ENCODE data around the gene ADAM12. TPM values are rescaled to one million over a fixed set of nuclear protein-coding genes. Genes with fewer than 3 reads are reported as not detected.
A peak's percentile ranks its signal among the peaks of the same experiment; 100 is the strongest.

The ADAM12 gene
- total RNA-seq, 1 donor from 2014 or later = 82.4 TPM

DNA sequence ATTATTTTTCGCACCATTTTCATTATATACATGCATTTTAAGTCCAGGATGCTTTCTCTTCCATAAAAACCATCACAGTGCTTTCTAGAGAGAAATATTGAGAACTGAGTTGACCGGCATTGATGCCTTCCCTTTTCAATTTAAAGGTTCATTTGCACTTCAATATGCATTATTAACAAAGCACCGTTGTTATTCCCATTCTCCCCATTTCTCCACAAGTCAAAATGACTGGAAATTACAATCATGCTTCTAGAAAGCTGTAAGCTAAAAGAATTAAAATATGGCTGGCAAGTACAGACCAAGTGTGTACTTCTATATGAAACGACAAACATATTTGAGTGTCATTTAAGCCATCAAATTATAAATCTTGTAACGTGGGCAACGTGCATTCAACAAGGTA, 272.4 kb downstream of the ADAM12 start:
- no peaks in the 10 kb centered on the region for H3K27me3 Mint-ChIP-seq (ENCODE audit: low read depth)
- peaks cover 10% of the 10 kb centered on the region for H3K9me3 Mint-ChIP-seq
- peaks cover 27% of the 10 kb centered on the region for H3K4me1 Mint-ChIP-seq
- H3K36me3 Mint-ChIP-seq (ENCODE audit: low read depth) = peaks cover 26% of the 10 kb centered on the region
- H3K27ac Mint-ChIP-seq (ENCODE audit: unreplicated experiment) = no peak overlapping the region
- no peak for DNase-seq (ENCODE audit: low read depth, low spot score)
- TF ChIP-seq, protein P1, sequence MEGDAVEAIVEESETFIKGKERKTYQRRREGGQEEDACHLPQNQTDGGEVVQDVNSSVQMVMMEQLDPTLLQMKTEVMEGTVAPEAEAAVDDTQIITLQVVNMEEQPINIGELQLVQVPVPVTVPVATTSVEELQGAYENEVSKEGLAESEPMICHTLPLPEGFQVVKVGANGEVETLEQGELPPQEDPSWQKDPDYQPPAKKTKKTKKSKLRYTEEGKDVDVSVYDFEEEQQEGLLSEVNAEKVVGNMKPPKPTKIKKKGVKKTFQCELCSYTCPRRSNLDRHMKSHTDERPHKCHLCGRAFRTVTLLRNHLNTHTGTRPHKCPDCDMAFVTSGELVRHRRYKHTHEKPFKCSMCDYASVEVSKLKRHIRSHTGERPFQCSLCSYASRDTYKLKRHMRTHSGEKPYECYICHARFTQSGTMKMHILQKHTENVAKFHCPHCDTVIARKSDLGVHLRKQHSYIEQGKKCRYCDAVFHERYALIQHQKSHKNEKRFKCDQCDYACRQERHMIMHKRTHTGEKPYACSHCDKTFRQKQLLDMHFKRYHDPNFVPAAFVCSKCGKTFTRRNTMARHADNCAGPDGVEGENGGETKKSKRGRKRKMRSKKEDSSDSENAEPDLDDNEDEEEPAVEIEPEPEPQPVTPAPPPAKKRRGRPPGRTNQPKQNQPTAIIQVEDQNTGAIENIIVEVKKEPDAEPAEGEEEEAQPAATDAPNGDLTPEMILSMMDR (conservative IDR thresholded peaks at IDR 0.05) = no peak
- no peak overlapping the region for H3K4me3 Mint-ChIP-seq

DNA sequence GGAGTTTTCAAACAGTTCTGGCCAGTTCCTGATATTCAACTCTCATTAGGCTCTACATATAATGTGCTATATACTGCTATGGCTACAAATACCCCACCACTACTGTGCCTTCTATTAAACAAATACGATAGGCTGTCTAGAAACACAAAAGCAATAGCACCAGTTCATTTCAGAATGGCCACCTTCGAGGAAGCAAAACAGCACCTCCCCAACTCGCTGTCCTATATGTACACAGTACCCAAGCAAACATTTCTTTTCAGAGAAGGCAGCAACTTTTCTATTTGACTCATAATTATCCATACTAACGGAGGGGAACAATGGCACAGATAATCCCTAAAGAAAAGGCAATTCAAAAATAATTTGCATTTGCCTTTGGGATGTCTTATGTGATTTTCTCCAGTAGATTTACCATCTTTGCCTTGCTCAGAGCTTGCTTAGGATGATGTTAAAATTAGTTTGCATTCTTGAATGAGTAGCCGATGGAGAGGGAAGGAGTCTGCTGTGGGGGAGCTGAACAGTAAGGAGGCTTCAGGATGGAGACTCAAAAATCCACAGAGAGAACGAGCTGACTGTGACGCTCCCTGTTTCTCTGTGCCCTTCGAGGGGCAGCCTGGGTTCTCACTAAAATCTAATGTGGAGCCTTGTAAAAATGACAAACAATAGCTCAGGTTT, 273.3 kb downstream of the ADAM12 start:
- no peak for DNase-seq (ENCODE audit: low read depth, low spot score)
- TF ChIP-seq, protein P1 (conservative IDR thresholded peaks at IDR 0.05) = no peak
- Mint-ChIP-seq H3K27me3 (ENCODE audit: low read depth) (no peaks in the 10 kb centered on the region), H3K9me3 (peaks cover 7% of the 10 kb centered on the region), H3K36me3 (ENCODE audit: low read depth) (peaks cover 26% of the 10 kb centered on the region), H3K4me1 (peaks cover 35% of the 10 kb centered on the region), H3K27ac (ENCODE audit: unreplicated experiment) (peak overlapping the region; percentile 64), H3K4me3 (no peak overlapping the region)

DNA sequence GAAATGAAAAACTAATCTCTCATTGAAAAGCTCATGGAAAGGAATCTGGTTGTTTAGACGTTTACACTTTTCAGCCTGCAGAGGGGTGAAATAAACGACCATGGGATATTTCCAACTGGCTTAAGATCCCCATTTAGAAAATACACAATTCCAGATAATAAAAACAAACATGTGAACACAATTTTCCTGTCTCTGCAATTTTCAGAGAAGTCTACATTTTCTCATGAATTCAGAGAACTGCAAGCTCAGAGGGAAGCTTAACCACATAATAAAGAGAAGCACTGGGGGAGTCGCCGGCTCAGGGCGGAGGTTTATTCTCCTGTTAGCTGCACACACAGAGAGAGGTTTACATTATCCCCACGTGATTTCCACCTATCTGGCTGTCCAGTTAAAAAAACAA, 276.8 kb downstream of the ADAM12 start:
- Mint-ChIP-seq H3K4me1 (peaks cover 33% of the 10 kb centered on the region), H3K4me3 (no peak overlapping the region), H3K36me3 (ENCODE audit: low read depth) (peaks cover 22% of the 10 kb centered on the region), H3K27ac (ENCODE audit: unreplicated experiment) (no peak overlapping the region), H3K9me3 (peaks cover 4% of the 10 kb centered on the region), H3K27me3 (ENCODE audit: low read depth) (no peaks in the 10 kb centered on the region)
- TF ChIP-seq, protein P1 (conservative IDR thresholded peaks at IDR 0.05) = no peak
- no peak for DNase-seq (ENCODE audit: low read depth, low spot score)

DNA sequence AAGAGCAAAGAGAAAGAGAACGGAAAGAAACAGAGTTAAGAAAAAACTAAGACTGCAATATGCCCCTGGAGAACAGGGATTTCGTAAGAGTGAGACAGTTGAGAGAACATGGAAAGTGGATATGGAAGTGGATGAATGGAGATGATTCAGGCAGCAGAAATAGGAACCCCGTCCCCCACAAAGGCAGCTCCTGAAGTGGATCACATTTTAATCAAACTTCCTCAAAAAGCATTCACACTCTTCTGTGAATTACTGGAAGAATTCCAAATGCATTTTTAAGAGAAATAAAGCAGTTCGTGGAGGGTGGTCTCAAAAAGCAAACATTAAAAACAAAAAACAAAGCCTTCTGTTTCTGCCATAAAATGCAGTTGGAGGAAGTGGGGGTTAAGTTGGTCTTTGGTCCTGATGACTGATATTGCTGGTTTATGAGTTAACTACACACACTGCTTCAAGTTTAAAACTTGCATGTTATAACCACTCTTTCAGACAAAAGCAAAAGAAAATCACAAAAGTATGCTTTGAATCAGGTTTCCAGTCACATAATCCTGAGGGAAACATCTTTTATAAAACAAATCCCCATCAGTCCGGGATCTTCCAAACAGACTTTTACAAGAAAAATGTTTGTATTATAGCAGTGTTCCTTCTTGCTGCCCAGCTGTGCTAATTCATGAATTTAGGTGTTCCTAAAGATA, 277.6 kb downstream of the ADAM12 start:
- peaks cover 4% of the 10 kb centered on the region for H3K9me3 Mint-ChIP-seq
- DNase-seq (ENCODE audit: low read depth, low spot score) = no peak
- H3K4me3 Mint-ChIP-seq = no peak overlapping the region
- TF ChIP-seq, protein P1 (conservative IDR thresholded peaks at IDR 0.05) = no peak
- peaks cover 22% of the 10 kb centered on the region for H3K36me3 Mint-ChIP-seq (ENCODE audit: low read depth)
- H3K27me3 Mint-ChIP-seq (ENCODE audit: low read depth) = no peaks in the 10 kb centered on the region
- H3K4me1 Mint-ChIP-seq = peaks cover 25% of the 10 kb centered on the region
- peak overlapping the region; percentile 0 for H3K27ac Mint-ChIP-seq (ENCODE audit: unreplicated experiment)

DNA sequence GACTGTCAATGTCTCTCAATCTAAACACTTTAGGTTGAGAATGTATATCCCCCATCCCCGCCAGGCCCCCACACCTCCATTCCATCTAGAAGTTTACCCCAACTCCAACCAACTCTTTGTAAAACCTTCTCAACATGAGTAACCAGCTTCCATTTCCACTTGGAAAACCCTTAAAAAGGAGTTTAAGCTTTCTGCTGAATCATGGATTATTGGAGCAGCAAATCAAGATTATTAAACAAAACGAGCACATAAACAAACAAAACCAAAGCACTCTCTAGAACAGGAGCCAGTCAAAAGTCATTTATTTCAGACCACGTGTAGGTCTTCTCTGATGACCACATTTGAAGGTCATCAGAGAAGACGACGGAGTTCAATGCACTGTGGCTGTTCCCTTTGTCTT, 278.4 kb downstream of the ADAM12 start:
- H3K4me3 Mint-ChIP-seq = no peak overlapping the region
- peaks cover 17% of the 10 kb centered on the region for H3K4me1 Mint-ChIP-seq
- H3K27ac Mint-ChIP-seq (ENCODE audit: unreplicated experiment) = no peak overlapping the region
- H3K36me3 Mint-ChIP-seq (ENCODE audit: low read depth) = peaks cover 22% of the 10 kb centered on the region
- H3K9me3 Mint-ChIP-seq = peaks cover 4% of the 10 kb centered on the region
- TF ChIP-seq, protein P1 (conservative IDR thresholded peaks at IDR 0.05) = no peak
- no peaks in the 10 kb centered on the region for H3K27me3 Mint-ChIP-seq (ENCODE audit: low read depth)
- no peak for DNase-seq (ENCODE audit: low read depth, low spot score)

All from neural crest cell (in vitro differentiated cells).